Measurements from ENCODE around the gene GPN1. TPM values are rescaled to one million over a fixed set of nuclear protein-coding genes. Genes with fewer than 3 reads are reported as not detected.
A peak's percentile ranks its signal among the peaks of the same experiment; 100 is the strongest.
"Not testable (repeated sequence)": the region's sequence is repeated elsewhere in the genome, so short reads cannot be mapped to it uniquely, and the experiment has no call there.

Gene GPN1
- total RNA-seq, 1 donor from 2014 or later = 37.5 TPM

- DNase-seq = no peak
- Mint-ChIP-seq H3K4me3 (ENCODE audit: unreplicated experiment) (peak overlapping the region; percentile 2), H3K4me1 (ENCODE audit: low read depth, unreplicated experiment) (peaks cover 7% of the 10 kb centered on the region), H3K36me3 (ENCODE audit: unreplicated experiment) (no peaks in the 10 kb centered on the region), H3K27me3 (ENCODE audit: unreplicated experiment) (no peaks in the 10 kb centered on the region), H3K9me3 (ENCODE audit: unreplicated experiment) (no peaks in the 10 kb centered on the region), H3K27ac (ENCODE audit: unreplicated experiment) (peak overlapping the region; percentile 86)
- TF ChIP-seq CTCF (IDR thresholded peaks at IDR 0.05; ENCODE audit: partially characterized antibody, unreplicated experiment) = no peak
Observed at GRCh38 chr2:27615316-27615715, 13.5 kb upstream of the GPN1 start.

- H3K27me3 Mint-ChIP-seq (ENCODE audit: unreplicated experiment) = peaks cover 2% of the 10 kb centered on the region
- peaks cover 5% of the 10 kb centered on the region for H3K36me3 Mint-ChIP-seq (ENCODE audit: unreplicated experiment)
- H3K4me1 Mint-ChIP-seq (ENCODE audit: low read depth, unreplicated experiment) = no peaks in the 10 kb centered on the region
- no peak overlapping the region for H3K4me3 Mint-ChIP-seq (ENCODE audit: unreplicated experiment)
- no peak for TF ChIP-seq CTCF (IDR thresholded peaks at IDR 0.05; ENCODE audit: partially characterized antibody, unreplicated experiment)
- DNase-seq = no peak
- H3K27ac Mint-ChIP-seq (ENCODE audit: unreplicated experiment) = no peak overlapping the region
- H3K9me3 Mint-ChIP-seq (ENCODE audit: unreplicated experiment) = no peaks in the 10 kb centered on the region
Observed at GRCh38 chr2:27621524-27621923, 7.3 kb upstream of the GPN1 start.

GRCh38 chr2:27622921-27623384, 5.9 kb upstream of the GPN1 start:
- no peaks in the 10 kb centered on the region for H3K9me3 Mint-ChIP-seq (ENCODE audit: unreplicated experiment)
- TF ChIP-seq CTCF (IDR thresholded peaks at IDR 0.05; ENCODE audit: partially characterized antibody, unreplicated experiment) = no peak
- H3K27ac Mint-ChIP-seq (ENCODE audit: unreplicated experiment) = no peak overlapping the region
- H3K36me3 Mint-ChIP-seq (ENCODE audit: unreplicated experiment) = peaks cover 5% of the 10 kb centered on the region
- no peak overlapping the region for H3K4me3 Mint-ChIP-seq (ENCODE audit: unreplicated experiment)
- no peak for DNase-seq
- H3K27me3 Mint-ChIP-seq (ENCODE audit: unreplicated experiment) = peaks cover 2% of the 10 kb centered on the region
- H3K4me1 Mint-ChIP-seq (ENCODE audit: low read depth, unreplicated experiment) = peaks cover 4% of the 10 kb centered on the region

- Mint-ChIP-seq H3K27ac (ENCODE audit: unreplicated experiment) (no peak overlapping the region), H3K36me3 (ENCODE audit: unreplicated experiment) (peaks cover 5% of the 10 kb centered on the region), H3K4me1 (ENCODE audit: low read depth, unreplicated experiment) (peaks cover 7% of the 10 kb centered on the region), H3K9me3 (ENCODE audit: unreplicated experiment) (no peaks in the 10 kb centered on the region), H3K27me3 (ENCODE audit: unreplicated experiment) (peaks cover 2% of the 10 kb centered on the region), H3K4me3 (ENCODE audit: unreplicated experiment) (no peak overlapping the region)
- DNase-seq = no peak
- no peak for TF ChIP-seq CTCF (IDR thresholded peaks at IDR 0.05; ENCODE audit: partially characterized antibody, unreplicated experiment)
Observed at GRCh38 chr2:27624943-27625342, 3.9 kb upstream of the GPN1 start.

GRCh38 chr2:27626323-27626722, 2.5 kb upstream of the GPN1 start:
- H3K27ac Mint-ChIP-seq (ENCODE audit: unreplicated experiment); H3K9me3 Mint-ChIP-seq (ENCODE audit: unreplicated experiment); H3K4me1 Mint-ChIP-seq (ENCODE audit: low read depth, unreplicated experiment); H3K36me3 Mint-ChIP-seq (ENCODE audit: unreplicated experiment); DNase-seq; H3K4me3 Mint-ChIP-seq (ENCODE audit: unreplicated experiment); H3K27me3 Mint-ChIP-seq (ENCODE audit: unreplicated experiment): not testable (repeated sequence)

GRCh38 chr2:27626921-27627320, 1.9 kb upstream of the GPN1 start:
- not testable (repeated sequence) for H3K4me1 Mint-ChIP-seq (ENCODE audit: low read depth, unreplicated experiment); DNase-seq; H3K9me3 Mint-ChIP-seq (ENCODE audit: unreplicated experiment); H3K27me3 Mint-ChIP-seq (ENCODE audit: unreplicated experiment); H3K36me3 Mint-ChIP-seq (ENCODE audit: unreplicated experiment)
- Mint-ChIP-seq H3K4me3 (ENCODE audit: unreplicated experiment) (peak overlapping the region; percentile 44), H3K27ac (ENCODE audit: unreplicated experiment) (peak overlapping the region; percentile 28)

Measured in glutamatergic neuron (in vitro differentiated cells).